ENCODE data around the gene KIF1A.
"Not testable (repeated sequence)": the region's sequence is repeated elsewhere in the genome, so short reads cannot be mapped to it uniquely, and the experiment has no call there.

Gene KIF1A

DNA sequence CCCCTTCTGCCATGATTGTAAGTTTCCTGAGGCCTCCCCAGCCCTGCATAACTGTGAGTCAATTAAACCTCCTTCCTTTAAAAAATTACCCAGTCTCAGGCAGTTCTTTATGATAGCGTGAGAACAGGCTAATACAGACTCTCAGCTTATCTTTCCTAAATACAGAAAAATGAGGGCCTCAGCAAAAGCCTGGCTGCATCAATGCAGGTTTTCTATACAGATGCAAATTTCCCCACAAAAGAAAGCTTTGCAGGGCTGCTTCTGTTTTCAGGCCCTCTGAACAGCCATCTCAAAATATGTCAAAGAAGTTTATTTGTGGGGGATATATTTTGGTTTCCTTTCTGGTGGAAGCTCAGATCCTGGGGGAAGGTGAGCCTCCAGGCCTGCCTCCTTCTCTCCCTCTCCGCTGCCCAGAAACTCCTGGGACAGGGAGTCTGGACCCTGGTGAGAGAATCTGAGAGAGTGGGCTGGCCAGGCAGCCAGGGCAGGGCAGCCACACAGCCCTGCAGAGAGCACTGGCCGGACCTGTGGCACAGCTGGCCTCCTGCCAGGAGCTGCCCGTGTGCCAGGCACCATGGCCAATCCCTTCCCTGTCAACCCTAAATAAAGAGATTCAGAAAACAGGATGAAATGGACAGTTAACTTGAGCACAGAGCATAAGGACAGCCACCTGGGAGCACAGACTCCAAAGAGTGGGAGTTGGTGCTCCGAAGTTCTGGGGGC lies 27.0 kb upstream of the KIF1A start:
- no peak for DNase-seq (ENCODE audit: low read depth in 2 of 2)

DNA sequence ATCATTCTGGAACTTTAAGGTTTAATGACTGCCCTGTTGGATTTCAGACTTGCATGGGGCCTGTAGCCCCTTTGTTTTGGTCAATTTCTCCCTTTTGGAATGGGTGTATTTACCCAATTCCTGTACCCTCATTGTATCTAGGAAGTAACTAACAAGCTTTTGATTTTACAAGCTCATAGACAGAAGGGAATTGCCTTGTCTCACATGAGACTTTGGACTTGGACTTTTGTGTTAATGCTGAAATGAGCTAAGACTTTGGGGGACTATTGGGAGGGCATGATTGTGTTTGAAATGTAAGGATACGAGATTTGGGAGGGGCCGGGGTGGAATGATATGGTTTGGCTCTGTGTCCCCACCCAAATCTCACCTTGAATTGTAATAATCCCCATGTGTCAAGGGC lies 26.3 kb upstream of the KIF1A start:
- not testable (repeated sequence) for DNase-seq (ENCODE audit: low read depth in 2 of 2)

DNA sequence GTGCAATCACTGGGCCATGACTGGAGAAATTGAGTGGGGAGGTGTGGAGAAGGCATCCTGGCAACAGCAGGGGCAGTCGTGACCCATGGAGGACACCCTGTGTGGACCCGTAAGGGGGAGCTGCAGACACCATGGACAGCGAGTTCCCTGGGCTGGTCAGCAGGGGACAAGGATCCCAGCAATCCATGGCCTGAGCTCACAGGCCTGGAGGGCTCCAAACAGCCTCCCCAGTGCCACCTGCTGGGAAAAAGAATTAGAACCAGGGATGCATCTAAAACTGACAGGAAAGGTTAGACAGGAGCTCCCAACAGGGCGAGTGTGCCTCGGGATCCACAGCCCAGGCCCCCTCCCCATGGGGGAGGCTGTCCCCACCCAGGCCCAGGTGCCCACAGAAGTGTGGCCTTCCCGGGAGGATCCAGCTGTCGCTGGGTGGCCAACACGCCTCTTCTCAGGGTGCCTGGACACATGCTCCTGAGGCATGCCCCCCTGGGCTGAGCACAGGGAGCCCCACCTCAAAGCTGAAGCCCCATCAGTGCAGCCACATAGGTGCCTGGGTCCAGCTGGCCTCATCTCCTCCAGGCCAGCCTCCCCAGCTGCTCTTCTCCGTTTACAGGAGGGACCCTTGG lies 20.5 kb upstream of the KIF1A start:
- peak in 1 of 2 experiments; percentile 8 for DNase-seq (ENCODE audit: low read depth in 2 of 2)

DNA sequence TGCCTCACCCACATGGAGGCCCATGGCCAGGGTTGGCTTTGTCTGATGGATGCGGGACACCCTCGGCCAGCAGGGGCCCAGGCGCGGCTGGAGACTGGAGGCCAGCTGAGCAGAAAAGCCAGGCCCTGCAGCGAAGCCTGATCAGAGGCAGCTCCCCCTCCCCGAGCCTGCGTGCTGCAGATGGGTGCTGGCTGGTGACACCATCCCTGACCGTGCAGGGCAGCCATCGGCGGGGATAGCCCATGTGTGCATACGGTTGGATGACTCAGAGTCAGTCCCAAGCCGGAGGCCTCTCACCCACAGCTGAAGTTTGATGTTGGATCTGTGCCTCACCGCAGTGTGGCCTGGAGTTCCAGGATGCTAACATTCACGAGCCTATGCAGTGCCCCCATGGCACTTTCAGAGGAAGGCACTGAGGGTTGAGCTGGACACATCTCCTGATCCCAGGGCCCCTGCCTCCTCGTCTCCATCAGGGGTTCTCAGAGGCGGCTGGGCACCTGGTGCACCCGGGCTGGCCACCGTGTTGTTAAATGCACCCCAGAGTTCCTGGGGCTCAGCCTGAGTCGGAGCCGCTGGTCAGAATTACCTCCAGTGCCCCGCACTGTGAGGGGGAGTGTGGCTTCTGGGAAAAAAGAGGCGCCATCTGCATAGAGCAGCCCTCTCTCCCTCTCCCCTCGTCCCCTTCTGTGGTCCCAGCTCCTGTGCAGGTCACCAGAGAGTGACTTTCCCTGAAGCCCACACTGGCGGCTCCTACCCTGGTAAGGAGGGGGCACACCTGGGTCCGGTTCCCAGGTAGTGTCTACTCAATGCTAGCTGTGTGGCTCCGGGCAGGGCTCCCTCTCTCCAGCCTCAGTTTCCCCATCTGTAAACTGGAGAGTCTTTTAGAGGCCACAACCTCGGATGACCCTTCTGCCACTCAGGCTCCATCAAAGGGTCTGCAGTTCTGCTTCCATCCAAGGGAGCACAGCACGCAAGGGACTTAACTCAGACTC lies 19.4 kb upstream of the KIF1A start:
- DNase-seq (ENCODE audit: low read depth in 2 of 2), result no peak

DNA sequence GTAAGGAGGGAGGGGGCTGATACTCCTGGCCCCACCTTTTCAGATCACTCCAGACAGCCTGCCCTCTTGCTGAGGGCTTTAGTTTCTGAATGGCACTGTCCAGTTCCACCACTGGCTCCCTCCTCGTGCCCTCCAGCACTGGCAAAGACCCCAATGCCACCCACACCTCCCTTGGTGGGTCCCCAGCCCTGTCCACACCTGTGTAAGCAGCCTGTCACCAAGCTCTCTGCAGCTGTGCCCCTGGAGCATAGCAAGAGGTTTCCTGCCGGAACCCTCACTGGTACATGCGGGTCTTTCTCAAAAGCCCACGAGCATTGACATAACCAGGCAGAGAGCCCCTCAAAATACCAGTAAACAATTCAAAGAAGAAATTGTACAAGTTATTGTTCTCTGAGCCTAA lies 17.6 kb upstream of the KIF1A start:
- DNase-seq (ENCODE audit: low read depth in 2 of 2), result no peak

DNA sequence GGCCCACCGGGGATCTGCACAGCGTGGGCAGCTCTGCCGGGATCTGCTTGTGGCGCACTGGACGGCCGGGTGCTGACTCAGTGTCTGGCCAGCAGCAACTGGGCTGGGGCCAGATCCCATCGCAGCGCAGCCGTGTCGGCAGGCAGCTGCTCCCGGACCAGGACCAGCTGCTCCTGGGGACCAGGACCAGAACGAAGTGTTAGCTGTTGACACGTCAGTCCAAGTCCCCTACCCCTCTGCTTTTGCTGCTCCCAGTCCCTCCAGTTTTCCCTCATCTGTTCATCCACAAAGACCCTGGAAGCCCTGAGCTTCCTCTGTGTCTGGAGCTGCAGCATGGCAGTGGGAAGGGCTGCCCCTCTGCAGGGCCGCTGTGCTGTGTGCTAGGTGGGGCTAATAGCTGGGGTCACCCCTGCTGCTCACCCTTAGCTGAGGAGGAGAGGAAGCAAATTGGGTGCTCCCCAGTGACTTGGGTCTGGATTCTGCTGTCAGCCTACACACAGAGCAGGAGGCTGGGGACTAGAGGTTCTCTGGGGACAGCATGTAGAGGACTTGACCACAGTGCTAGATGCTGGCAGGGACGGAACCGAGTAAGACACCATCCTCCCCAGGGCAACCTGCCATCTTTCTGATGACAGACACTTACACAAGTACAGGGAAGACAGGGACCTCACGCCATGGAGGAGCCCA lies 16.9 kb upstream of the KIF1A start:
- DNase-seq (ENCODE audit: low read depth in 2 of 2), result no peak

DNA sequence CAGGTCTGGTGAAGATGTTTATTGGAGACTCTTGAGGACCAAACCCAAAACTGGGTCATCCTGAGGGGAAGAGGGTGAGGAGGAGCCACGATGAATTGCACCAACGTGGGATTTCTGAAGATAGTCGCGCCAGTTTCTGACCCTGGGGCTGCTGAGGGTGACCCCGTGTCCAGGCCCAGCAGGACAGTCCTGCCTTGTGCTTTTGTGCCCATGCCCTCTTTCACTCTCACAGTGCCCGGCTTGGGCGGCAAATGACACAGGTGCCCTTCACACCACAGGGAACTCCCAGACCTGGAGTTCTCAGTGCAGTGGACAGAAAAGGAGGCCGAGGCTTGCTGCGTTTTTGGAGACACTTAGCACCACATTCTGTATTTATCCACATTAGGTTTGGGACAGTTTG lies 15.5 kb upstream of the KIF1A start:
- no peak for DNase-seq (ENCODE audit: low read depth in 2 of 2)

DNA sequence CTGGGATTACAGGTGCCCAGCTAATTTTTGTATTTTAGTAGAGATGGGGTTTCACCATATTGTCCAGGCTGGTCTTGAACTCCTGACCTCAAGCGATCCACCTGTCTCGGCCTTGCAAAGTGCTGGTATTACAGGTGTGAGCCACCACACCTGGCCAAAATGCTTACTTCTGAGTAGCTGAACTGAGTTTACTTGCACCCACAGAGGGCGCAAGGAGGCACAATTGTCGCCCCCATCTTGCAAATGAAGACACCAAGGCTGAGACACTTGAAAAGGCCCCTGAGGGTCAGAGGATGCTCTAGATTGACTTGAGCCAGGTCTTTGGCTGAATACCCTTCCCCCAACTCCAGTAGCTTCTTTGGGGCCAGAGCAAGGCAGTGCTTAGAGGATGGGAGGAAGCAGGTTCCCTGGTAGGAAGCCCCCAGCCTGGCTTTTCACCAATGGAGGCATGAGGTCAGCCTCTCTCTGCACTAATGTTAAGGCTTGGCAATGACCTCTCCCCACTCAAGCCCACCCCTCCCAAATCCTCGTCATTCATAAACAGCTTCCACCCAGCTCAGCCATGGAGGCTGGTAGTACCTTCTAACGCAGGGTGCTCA lies 14.5 kb upstream of the KIF1A start:
- DNase-seq (ENCODE audit: low read depth in 2 of 2), result no peak

DNA sequence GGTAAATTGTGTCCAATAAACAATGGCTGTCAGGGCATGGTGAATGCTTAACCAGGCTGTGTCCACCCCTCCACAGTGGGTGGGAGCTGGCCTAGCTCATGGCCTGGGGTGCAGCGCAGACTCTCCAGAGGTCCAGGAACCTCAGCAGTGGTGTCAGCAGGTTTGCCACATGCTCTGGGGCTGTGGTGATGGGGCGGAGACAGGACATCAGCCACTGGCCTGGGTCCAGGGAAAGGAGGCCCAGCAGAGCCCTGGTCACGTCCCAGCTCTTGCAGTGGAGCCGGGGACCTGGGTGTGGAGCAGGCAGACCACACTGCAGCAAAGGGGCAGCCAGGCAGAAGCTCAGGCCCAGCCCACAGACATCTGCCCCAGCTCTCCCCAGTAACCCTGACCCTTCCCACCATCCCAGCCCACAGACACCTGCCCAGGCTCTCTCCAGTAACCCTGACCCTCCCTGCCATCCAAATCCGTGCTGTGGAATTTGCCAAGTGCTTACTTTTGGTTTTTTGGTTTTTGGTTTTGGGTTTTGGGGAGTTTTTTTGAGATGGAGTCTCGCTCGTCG lies 13.8 kb upstream of the KIF1A start:
- no peak for DNase-seq (ENCODE audit: low read depth in 2 of 2)

DNA sequence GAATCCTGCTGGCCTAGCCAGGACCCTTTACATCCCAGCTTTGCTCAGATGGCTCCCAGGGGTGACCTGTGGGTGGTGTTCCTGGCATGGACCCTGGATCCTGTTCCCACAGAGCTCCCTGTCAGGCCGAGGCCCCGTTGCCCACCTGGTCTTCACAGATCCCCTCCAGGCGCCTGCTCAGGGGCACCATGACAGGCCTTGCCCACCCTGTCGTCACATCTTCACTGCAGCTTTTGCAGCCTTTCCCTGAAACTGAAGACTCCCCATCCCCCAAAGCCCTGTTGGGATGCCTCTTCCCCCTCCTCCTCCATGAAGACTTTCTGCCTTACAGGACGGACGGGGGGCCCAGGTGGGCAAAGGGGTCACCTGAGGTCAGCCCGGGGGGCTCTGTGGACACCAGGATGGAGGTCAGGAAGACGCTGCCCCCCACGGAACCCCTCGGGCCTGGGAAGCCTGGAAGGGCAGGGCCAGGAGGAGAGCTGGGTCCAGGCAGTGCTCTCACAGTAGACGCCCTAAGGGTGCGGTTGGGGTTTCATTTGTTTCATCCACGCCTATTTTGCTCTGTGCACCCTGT lies 13.0 kb upstream of the KIF1A start:
- DNase-seq (ENCODE audit: low read depth in 2 of 2), result no peak

DNA sequence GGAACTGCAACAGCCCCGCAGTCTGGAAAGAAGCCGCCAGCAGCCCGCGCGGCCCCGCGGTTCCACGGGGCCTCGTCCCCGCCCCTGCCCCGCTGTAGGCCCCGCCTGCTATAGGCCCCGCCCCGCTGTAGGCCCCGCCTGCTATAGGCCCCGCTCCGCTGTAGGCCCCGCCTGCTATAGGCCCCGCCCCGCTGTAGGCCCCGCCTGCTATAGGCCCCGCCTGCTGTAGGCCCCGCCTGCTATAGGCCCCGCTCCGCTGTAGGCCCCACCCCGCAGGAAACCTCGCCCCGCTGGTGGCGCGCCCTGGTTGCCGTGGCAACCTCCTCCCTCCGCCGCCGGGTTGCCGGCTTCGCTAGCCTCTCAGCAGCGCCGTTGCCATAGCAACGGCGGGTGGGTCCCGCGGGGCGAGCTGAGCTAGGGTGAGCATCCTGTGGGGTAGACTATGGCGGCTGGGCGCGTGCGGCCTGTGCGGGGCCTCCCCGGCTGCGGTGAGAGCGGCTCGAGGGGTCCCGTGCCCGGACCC lies 12.2 kb upstream of the KIF1A start:
- DNase-seq (ENCODE audit: low read depth in 2 of 2), result peak; percentile 60 to 66

DNA sequence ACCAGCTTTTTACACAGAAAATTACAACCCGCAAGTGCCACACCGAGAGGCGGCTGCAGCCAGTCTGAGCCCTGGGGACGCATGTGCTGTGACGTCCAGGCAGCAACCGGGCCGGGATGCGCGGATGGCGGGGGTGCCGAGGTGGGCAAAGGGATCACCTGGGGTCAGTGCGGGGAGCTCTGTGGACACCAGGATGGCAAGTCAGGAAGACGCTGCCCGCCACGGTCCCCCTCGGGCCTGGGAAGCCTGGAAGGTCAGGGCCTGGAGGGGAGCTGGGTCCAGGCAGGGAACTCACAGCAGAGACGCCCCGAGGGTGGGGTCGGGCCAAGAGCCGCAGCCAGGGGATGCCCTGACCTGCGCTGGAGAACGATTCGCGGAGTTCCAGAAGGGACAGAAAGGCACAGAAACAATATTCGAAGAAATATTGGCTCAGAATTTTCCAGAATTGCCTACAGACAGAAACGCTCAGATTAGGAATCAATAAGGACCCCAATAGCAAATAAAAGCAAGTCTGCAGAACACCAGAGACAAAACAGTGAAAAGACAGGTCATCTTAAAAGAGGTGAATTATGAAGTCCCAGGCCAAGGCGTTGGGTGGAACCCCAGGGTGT lies 11.7 kb upstream of the KIF1A start:
- DNase-seq (ENCODE audit: low read depth in 2 of 2), result no peak

DNA sequence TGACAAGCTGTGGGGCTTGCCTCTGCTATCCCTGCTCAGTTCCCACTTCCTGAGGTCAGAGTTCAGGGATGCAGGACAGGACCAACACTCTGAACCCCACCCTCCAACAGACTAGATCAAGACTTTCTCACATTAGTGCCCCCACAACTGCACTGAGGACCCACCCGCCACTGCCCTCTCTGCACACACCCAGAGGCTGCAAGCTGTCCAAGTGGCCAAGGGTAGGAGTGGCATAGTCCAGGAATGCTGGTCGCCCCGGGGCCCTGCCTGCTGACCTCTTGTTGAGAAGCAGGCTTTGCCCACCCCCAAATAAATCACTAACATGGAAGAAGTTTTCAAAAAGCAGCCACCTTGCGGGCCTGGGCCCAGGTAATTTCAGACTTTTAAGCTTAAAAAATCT lies 5.5 kb upstream of the KIF1A start:
- no peak for DNase-seq (ENCODE audit: low read depth in 2 of 2)

DNA sequence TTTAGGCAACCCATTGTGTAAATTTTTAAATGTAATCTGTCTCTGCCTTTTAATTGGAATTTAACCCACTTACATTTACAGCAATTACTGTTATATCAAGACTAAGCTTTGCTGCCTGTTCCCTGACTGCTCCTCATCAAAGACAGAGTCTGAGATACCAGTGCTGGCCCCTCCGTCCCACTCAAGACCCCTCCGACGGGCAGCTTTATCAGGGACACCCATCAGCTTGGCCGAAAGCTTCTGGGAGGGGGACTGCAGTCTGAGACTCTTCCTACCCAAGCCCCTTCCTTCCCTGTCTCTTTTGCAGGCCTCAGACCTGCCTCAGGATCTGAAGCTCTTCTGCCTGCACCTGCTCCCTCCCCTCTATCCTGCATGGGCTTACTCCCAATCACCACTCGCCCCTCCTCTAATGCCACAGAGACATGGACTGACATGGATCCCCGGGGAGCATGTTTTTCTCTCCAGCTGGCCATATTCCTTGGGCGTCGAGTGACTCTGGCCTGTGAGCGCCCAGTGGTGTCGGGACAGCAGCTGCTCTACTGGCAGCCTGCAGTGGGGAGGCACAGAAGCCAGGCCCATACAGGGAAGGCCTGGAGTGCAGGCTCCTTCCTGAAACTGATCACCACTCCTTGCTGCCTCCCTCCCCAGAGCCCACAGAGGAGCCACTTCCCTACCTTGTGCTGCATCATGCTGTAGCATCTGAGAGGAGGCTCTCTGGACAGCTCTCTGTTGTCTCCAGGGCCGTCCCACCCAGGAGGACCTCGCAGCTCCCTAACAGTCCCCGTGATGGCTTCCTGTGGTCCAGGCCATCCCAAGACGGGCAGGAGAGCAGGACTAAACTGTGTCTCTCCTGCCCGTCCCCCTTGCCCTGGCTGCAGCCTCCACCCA lies 3.7 kb upstream of the KIF1A start:
- DNase-seq (ENCODE audit: low read depth in 2 of 2), result no peak

DNA sequence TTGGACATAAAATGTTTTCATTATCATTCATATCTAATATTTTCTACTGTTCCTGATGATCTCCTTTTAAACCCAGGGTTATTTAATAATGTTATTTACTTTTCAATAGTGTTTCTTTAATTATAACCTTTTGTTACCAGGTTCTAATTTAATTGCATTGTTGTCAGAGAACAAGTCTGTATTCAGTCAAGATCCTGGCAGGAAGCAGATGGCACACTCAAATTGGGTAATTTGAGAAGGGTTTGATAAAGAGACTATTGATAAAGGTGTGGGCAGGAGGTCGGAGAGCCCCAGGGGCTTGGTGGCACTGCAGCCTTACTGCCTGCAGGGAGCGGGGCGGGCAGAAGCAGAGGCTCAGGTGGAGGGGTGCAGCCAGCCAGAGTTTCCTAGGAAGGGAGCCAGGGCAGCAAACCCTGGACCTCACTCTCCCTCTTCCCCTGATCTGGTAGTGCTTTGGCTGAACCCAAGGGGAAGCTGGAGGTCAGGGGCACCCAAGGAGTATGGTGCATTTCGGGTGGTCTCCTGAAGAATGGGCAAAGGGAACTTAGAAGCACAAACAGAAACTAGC lies 2.3 kb upstream of the KIF1A start:
- DNase-seq (ENCODE audit: low read depth in 2 of 2), result no peak

DNA sequence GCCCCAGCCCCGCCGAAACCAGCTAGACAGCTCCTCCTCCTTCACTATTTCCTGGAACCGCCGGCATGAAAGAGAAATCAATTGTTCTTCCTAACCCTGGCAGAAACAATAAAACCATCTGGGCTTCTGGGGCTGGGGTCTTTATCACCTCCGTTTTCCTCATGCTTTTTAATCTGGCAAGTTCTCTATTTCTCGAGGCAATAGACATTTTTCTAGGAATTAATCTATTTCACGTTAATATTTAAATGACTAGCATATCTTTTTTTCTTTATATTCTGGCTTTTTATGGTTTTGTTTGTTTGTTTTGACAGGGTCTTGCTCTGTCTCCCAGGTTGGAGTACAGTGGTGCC lies 1.4 kb upstream of the KIF1A start:
- no peak for DNase-seq (ENCODE audit: low read depth in 2 of 2)

DNA sequence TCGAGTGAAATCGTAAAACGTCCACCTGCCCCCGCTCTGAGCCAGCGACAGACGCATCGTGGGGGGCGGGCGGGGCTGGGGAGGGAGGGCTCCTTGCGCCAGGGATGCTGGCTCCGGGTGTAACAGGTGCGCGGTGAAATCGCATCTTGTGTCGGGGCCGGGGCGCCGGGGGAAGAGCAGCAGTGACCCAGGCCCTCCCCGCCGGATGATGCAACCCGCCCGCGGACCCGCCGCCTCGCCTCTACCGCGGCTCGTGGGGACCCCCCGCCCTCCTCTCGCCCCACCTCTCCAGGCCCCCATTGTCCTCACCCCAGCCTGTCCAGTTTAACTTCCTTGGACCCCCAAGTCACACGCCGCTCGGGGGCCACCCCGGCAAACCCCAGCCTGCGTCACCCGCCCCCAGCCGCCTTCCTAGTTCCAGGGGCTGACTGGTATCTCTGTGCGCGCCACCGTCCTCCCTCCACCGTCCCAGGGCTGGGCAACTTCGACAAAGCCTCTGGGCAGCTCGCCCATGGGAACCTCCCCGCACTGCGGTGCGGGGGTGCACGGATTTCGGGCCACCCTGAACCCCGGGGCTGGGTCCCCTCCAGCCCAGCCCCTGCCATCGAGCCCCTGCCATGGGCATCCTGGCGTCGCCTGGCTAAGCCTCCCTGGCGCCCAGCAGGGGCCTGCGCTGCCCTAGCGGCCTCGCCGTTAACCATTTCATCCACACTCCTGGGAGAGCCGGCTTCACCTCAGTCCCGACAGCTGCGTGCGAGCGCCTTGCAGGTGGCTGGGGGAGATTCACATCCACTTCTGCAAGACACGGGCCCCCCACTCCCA lies 799 bp upstream of the KIF1A start:
- DNase-seq (ENCODE audit: low read depth in 2 of 2), result no peak
